HFF-Myc (cell line): ENCODE measurements around the gene ADD2.

Experiments
- DNase-seq: peaks from one replicate; pipeline ENCODE4 v3.0.0-alpha.2; 2011; ENCODE audit warnings: low read depth; ENCODE audit errors: extremely low read depth
- H3K4me3 ChIP-seq: replicated peaks from 2 replicates; pipeline ENCODE4 v1.5.1; 2011; ENCODE audit warnings: low read depth, mild to moderate bottlenecking, control low read depth, low read length
- TF ChIP-seq, protein P1 (sequence below): IDR thresholded peaks from 2 replicates; pipeline ENCODE4 v1.5.1; 2012; ENCODE audit warnings: mild to moderate bottlenecking, low read depth, low read length, control low read depth; ENCODE audit errors: missing control alignments

Gene ADD2

DNA sequence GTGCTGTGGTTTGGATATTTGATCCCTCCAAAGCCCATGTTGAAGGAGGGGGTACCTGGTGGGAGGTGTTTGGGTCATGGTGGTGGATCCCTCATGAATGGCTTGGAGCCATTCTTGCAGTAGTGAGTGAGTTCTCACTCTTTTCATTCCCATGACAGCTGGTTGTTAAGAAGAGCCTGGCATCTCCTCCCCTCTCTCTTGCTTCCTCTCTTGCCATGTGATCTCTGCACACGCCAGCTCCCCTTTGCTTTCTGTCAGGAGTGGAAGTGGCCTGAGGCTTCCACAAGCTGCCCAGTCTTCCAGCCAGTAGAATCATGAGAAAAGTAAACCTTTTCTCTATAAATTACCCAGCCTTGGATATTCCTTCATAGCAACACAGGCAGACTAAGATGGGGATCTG, 8.6 kb downstream of the ADD2 start:
- DNase-seq: no peak
- no peak overlapping the region for H3K4me3 ChIP-seq
- TF ChIP-seq, protein P1, sequence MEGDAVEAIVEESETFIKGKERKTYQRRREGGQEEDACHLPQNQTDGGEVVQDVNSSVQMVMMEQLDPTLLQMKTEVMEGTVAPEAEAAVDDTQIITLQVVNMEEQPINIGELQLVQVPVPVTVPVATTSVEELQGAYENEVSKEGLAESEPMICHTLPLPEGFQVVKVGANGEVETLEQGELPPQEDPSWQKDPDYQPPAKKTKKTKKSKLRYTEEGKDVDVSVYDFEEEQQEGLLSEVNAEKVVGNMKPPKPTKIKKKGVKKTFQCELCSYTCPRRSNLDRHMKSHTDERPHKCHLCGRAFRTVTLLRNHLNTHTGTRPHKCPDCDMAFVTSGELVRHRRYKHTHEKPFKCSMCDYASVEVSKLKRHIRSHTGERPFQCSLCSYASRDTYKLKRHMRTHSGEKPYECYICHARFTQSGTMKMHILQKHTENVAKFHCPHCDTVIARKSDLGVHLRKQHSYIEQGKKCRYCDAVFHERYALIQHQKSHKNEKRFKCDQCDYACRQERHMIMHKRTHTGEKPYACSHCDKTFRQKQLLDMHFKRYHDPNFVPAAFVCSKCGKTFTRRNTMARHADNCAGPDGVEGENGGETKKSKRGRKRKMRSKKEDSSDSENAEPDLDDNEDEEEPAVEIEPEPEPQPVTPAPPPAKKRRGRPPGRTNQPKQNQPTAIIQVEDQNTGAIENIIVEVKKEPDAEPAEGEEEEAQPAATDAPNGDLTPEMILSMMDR: no peak

DNA sequence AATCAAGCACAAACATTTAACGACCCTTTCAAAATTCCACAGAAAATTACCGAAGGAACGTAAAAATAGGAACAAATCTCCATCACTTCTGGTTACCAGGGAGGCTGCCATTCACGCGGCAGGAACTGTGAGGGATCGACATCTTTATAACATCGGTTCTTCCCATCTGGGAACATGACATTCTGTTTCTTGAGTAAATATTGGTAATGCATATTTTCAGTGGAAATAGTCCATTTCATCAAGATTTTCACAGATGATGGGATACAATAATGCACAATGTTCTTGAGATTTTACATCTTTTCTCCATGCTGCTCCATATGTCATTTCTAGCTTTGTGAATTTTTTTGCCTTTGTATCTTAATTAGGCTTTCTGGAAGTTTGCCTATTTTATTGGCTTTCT, 10.0 kb downstream of the ADD2 start:
- DNase-seq: no peak
- TF ChIP-seq, protein P1: no peak
- no peak overlapping the region for H3K4me3 ChIP-seq

DNA sequence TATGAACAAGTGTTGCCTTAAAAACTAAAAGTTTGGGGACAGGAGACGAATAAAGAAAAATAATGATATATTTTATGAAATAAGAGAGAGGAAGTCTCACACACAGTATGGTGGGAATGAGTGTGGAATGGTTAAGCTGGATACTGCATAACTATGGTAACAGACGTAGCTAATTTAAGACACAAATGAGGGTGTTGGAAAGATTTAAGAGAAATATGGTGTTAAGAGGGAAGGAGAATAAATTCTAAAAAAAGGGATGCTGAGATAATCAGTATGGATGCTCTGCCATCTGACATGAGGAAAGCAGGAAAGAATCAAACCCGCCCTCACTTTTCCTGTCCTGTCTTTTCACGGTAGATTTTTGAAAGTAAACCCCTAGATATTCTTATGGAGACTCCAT, 10.6 kb downstream of the ADD2 start:
- H3K4me3 ChIP-seq: no peak overlapping the region
- DNase-seq: no peak
- TF ChIP-seq, protein P1: no peak

DNA sequence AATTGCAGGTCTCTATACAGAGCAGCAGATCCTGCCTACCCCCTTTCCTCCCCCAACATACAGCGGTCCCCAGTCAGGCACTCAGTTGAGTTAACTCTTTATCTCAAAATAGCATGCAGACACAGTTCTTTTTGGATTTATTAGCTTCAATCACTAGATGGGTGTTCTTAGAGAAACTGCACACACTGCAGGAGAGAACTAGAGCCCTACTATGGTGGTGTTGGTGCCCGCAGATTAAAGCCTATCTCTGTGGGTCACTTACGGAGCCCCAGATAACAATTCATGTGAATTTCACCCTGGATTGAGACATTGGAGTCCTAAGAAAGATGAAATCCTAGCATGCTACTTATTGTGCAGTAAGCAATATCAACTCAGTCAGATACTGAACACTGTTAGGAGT, 11.9 kb downstream of the ADD2 start:
- DNase-seq: no peak
- no peak overlapping the region for H3K4me3 ChIP-seq
- TF ChIP-seq, protein P1: no peak

DNA sequence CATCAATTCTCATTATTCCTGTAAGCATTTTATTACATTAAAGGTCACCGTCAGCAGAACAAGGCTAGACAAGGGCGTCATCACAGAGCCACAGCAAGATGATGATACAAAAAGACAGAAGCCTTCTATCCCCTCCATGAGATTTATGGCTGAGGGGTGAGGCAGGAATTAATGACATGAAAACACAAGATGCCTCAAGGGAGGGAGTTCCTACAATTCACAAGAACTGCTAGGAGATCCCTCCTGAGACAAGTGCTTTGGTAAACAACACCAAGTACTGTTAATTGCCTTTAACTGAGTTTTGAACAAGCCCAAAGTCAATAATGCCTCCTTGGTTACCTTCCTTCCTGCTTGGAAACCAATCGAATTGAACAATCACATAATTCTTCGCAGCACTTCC, 14.1 kb downstream of the ADD2 start:
- DNase-seq: no peak
- TF ChIP-seq, protein P1: no peak
- no peak overlapping the region for H3K4me3 ChIP-seq

DNA sequence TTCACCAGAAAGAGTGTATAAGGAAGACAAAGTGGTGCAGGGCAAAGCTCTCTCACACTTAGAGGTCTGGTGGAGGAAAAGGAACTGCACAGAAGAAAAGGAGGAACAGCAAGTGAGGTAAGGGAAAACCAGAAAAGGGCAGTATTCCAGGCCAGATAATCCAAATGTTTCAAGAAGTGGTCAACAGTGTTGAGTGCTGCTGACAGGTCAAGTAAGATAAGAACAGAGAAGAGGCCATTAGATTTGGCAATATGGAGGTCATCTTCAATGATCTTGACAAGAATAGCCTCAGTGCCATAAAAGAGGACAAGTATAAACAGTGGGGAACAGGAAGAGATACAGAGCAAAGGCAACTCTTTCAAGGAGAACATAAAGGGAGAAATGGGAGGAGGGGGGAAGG, 15.0 kb downstream of the ADD2 start:
- TF ChIP-seq, protein P1: no peak
- no peak overlapping the region for H3K4me3 ChIP-seq
- no peak for DNase-seq

DNA sequence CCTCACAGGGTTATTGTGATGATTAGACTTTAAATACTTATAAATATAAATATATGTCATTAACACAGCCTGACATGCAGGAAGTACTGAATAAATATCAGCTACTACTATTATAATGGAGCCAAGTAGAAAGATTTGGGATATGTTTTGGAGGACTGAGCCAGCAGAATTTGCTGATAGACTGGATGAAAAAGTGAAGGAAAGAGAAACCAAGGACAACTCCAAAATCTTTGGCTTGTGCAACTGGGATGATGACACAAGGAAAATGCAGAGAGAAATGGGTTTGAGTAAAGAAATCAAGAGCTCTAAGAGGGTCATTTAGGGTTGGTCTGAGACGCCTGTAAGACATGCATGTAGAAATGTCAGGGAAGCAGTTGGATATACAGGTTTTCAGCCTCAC, 15.6 kb downstream of the ADD2 start:
- DNase-seq: no peak
- TF ChIP-seq, protein P1: no peak
- no peak overlapping the region for H3K4me3 ChIP-seq
